Spleen (tissue), 13 donors: Measurements from ENCODE around the gene RAC2. TPM values are rescaled to one million over a fixed set of nuclear protein-coding genes. Genes with fewer than 3 reads are reported as not detected.

Source experiments
- DNase-seq: peaks from one replicate; pipeline ENCODE4 v3.0.0-alpha.2; 2020
- H3K27ac ChIP-seq, 8 donors: fragments of 200-600 bp; sonication (generic) in 7 of 8; 1 replicate in 4 of 8; 2 replicates in 4 of 8; pipeline versions ENCODE4 v1.5.0 to v1.8.0; 2016 to 2021; ENCODE audit warnings: inconsistent platforms in 4 of 8, mild to moderate bottlenecking in 4 of 8, moderate library complexity in 1 of 8
- H3K27me3 ChIP-seq, 7 donors: fragments of 200-600 bp; sonication (generic) in 6 of 7; replicated peaks in 1 of 7; 1 replicate in 4 of 7; 2 replicates in 3 of 7; pipeline versions ENCODE4 v1.5.0 to v1.8.0; 2016 to 2021; ENCODE audit warnings: inconsistent platforms in 3 of 7, mild to moderate bottlenecking in 1 of 7
- H3K36me3 ChIP-seq, 6 donors: fragments of 200-600 bp; sonication (generic) in 5 of 6; 1 replicate in 4 of 6; 2 replicates in 2 of 6; pipeline versions ENCODE4 v1.5.0 to v1.8.0; 2016 to 2021; ENCODE audit warnings: inconsistent platforms in 2 of 6
- H3K4me1 ChIP-seq, 6 donors: fragments of 200-600 bp; sonication (generic) in 5 of 6; 1 replicate in 3 of 6; 2 replicates in 3 of 6; pipeline versions ENCODE4 v1.5.0 to v1.8.0; 2016 to 2021; ENCODE audit warnings: inconsistent platforms in 3 of 6
- H3K4me3 ChIP-seq, 8 donors: fragments of 200-600 bp; sonication (generic) in 7 of 8; 1 replicate in 4 of 8; 2 replicates in 4 of 8; pipeline versions ENCODE4 v1.5.0 to v1.8.0; 2016 to 2021; ENCODE audit warnings: inconsistent platforms in 4 of 8, mild to moderate bottlenecking in 4 of 8, moderate library complexity in 2 of 8
- H3K9me3 ChIP-seq, 8 donors: fragments of 200-600 bp; sonication (generic) in 7 of 8; 1 replicate in 4 of 8; 2 replicates in 4 of 8; pipeline versions ENCODE4 v1.5.0 to v1.8.0; 2016 to 2021; ENCODE audit warnings: inconsistent platforms in 4 of 8
- POLR2A ChIP-seq, 3 donors: fragments of 450-650 bp; IDR thresholded peaks; one replicate each; pipeline ENCODE4 v1.5.1; 2017; ENCODE audit warnings: antibody characterized with exemption in 3 of 3, mild to moderate bottlenecking in 1 of 3
- POLR2AphosphoS5 ChIP-seq, 3 donors: sonication (generic); formaldehyde crosslinking; IDR thresholded peaks; one replicate each; pipeline ENCODE4 v1.5.1; 2017; ENCODE audit warnings: antibody characterized with exemption in 3 of 3
- WGBS, 5 donors: extraction: QIAGEN DNeasy Blood & Tissue Kit in 3 of 5; methylation state at CpG; one replicate each; pipeline versions ENCODE4 v1.1.5 to v1.1.7; 2013 to 2018; 5-methylcytosine and 5-hydroxymethylcytosine counted together
- intact Hi-C: fragments of 100-400 bp; cut with DNase I; formaldehyde crosslinking; loops from one replicate; pipeline ENCODE4 v1.15.0; 2023; ENCODE audit warnings: low total_unique reads
- long read RNA-seq, 2 donors: transcript quantifications; one replicate each; lab custom pipeline, GENCODE V29; 2026
- polyA plus RNA-seq, 3 donors: library from polyadenylated mRNA; stranded (reverse); fragments of 200-250 nt; gene quantifications; one replicate each; pipeline ENCODE4 v1.2.1, GENCODE V29; 2013
- total RNA-seq, 7 donors: library from RNA; depleted of rRNA in 3 of 7; stranded (reverse); fragments of >200 nt in 3 of 7; fragmentation: NEBNext Ultra II Directional in 4 of 7; extraction: Animal tissue kit (Norgen Biotek cat#: 25700) in 4 of 7; gene quantifications; one replicate each; pipeline versions ENCODE4 v1.1.0 to v1.2.1, GENCODE V29; 2016 to 2021
- TF ChIP-seq, protein P1 (sequence below), 11 experiments: fragments of 200-600 bp in 7 of 11; fragments of 450-650 bp in 4 of 11; sonication (generic) in 4 of 11; IDR thresholded peaks in 8 of 11; conservative IDR thresholded peaks in 3 of 11; 1 replicate in 7 of 11; 2 replicates in 4 of 11; pipeline versions ENCODE4 v1.4.0 to v1.8.0; 2016 to 2021; ENCODE audit warnings: antibody characterized with exemption in 11 of 11, inconsistent platforms in 4 of 11, mild to moderate bottlenecking in 1 of 11
- donor health status: healthy with polysubstance abuse.
- donor health status: DM: no; HTN: no; CAD: no; lungs with moderate emphysema.
- donor health status: DM: no; HTN: no; CAD: no.
- donor health status: Bipolar disorder and iron deficiency.
- donor health status: healthy.
- donor health status: DM: no; HTN: no; CAD: no.
- donor health status: DM: yes; HTN: yes; CAD: no.

Gene RAC2
- total RNA-seq (100 to 1,000 TPM; 270 to 493 (median 363) TPM), polyA plus RNA-seq (100 to 1,000 TPM; 389 to 421 (median 410) TPM)
- long read RNA-seq, donor 1, transcript RAC2-201 (7 exons, 1,482 nt): major isoform, 60 of 65 reads
- long read RNA-seq, donor 1, partial matches to known transcripts: 0 of 65 reads
- long read RNA-seq, donor 1, other reads (novel, unspliced or antisense): 0 of 65 reads
- long read RNA-seq, donor 2, transcript RAC2-201 (7 exons, 1,482 nt): major isoform, 45 of 50 reads
- long read RNA-seq, donor 2, partial matches to known transcripts: 0 of 50 reads
- long read RNA-seq, donor 2, other reads (novel, unspliced or antisense): 0 of 50 reads

DNA sequence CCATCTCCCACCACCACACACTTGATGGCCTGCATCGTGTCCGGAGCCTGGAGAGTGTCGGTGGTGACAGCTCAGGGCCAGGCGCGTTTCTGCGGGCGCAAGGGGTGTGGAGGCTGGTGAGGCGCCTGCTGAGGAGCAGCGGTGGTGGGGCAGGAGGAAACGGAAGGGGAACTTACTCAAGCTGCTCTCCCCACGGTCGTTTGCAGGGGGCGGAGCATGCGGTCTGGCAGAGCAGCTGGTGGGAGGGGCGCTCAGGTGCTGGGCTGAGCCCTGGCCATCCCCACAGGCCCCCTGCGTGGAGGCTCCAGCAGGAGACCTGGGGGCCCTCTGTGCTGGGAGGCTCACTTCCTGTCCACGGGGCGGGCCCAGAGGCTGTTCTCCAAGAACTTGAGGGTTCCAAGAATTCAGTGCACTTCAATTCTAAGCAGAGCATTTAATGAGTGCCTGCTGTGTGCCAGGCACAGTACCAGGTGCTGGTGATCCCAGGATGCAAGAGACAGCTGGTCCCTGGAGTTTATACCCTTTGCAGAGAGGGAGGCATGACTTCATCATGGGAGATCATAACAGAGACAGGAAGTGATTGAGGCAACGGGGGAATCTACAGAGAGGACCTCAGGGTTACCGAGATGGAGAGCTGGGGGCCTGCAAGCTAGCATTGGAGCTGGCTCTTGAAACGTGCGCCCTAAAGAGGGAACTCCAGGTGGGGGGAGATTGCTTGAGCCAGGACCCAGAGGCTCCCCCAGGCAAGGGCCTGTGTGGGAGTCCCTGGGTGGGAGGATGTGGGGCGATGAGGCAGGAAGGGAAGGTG is at the start of gene RAC2:
RAC2 (minus strand) TSS at position 156 of the 808 bp plus-strand sequence; CDS start at position 35, 121 bp downstream.
- Histone ChIP-seq H3K9me3 (no peaks in the 10 kb centered on the region), H3K27ac (peak within 1 kb of the TSS; percentile 81 to 99 (median 94)), H3K4me3 (peak within 1 kb of the TSS; percentile 70 to 98 (median 86)), H3K27me3 (peaks cover 0 to 43% (median 0%) of the 10 kb centered on the region in 7 donors), H3K4me1 (peaks cover 43 to 78% (median 64%) of the 10 kb centered on the region in 6 donors), H3K36me3 (peaks cover 0 to 29% (median 22%) of the 10 kb centered on the region in 6 donors)
- WGBS, 5 donors: 2 to 9% (median 3%) methylated on average over 9 to 23 of the region's 23 CpGs
- DNase-seq: peak; percentile 99
- intact Hi-C loops: no loop called here
- TF ChIP-seq POLR2AphosphoS5 (IDR thresholded peaks at IDR 0.05) (peak; percentile 94 to 97 (median 96)), POLR2A (IDR thresholded peaks at IDR 0.05) (peak in 2 of 3 donors; percentile 7 to 41)
- TF ChIP-seq, protein P1, sequence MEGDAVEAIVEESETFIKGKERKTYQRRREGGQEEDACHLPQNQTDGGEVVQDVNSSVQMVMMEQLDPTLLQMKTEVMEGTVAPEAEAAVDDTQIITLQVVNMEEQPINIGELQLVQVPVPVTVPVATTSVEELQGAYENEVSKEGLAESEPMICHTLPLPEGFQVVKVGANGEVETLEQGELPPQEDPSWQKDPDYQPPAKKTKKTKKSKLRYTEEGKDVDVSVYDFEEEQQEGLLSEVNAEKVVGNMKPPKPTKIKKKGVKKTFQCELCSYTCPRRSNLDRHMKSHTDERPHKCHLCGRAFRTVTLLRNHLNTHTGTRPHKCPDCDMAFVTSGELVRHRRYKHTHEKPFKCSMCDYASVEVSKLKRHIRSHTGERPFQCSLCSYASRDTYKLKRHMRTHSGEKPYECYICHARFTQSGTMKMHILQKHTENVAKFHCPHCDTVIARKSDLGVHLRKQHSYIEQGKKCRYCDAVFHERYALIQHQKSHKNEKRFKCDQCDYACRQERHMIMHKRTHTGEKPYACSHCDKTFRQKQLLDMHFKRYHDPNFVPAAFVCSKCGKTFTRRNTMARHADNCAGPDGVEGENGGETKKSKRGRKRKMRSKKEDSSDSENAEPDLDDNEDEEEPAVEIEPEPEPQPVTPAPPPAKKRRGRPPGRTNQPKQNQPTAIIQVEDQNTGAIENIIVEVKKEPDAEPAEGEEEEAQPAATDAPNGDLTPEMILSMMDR (IDR thresholded peaks at IDR 0.05 in 8 of 11, conservative IDR thresholded peaks at IDR 0.05 in 3 of 11): peak in 4 of 11 experiments; percentile 11 to 33 (median 21)

DNA sequence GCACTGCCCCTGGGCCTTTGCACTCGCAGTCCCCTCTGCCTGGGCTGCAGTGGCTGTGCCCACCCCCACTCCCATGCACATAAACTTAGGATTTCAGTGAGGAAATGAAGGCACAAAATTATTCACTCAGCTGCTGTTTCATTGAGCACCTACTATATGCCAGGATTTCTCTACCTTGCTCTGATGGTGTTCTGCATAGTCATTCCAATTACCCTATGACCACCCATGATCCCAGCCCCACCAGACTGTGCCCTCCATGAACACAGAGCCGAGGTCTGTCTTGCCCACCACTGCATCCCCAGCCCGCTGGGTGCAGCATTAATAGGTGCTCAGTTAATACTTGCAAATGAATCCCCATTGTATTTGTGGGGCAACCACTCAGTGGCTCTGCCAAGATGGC is 49.1 kb upstream of the RAC2 start:
- TF ChIP-seq POLR2AphosphoS5 (IDR thresholded peaks at IDR 0.05) (no peak), POLR2A (IDR thresholded peaks at IDR 0.05) (no peak)
- TF ChIP-seq, protein P1 (IDR thresholded peaks at IDR 0.05 in 8 of 11, conservative IDR thresholded peaks at IDR 0.05 in 3 of 11): no peak
- WGBS, 5 donors: 89 to 97% (median 91%) methylated on average over 3 of the region's 3 CpGs
- peaks cover 0 to 5% (median 0%) of the 10 kb centered on the region in 8 donors for H3K9me3 ChIP-seq
- intact Hi-C loops: no loop called here
- no peak overlapping the region for H3K4me3 ChIP-seq
- DNase-seq: no peak
- H3K36me3 ChIP-seq: peaks cover 0 to 100% (median 64%) of the 10 kb centered on the region in 6 donors
- peak overlapping the region in 1 of 8 donors; percentile 17 for H3K27ac ChIP-seq
- H3K4me1 ChIP-seq: peaks cover 2 to 99% (median 38%) of the 10 kb centered on the region in 6 donors
- H3K27me3 ChIP-seq: no peaks in the 10 kb centered on the region

DNA sequence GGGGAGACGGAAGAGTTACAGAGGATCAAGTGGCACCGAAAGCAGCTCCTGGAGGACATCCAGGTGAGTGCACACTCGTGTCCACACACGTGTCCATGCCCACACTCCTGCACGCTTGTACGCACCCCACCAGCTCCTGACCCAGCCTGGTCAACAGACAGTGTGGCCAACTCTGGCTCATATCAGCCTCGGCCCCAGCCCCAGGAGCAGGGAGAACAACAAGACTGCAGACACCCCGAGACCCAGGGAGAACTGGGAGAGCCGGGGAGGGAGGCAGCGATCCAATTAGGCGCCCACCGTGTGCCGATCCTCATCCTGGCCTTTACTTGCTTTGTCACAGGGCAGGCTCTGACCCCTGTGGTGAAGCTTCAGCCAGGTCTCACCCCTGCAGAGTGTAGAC is 48.6 kb upstream of the RAC2 start:
- TF ChIP-seq POLR2A (IDR thresholded peaks at IDR 0.05) (no peak), POLR2AphosphoS5 (IDR thresholded peaks at IDR 0.05) (peak in 1 of 3 donors; percentile 57)
- TF ChIP-seq, protein P1 (IDR thresholded peaks at IDR 0.05 in 8 of 11, conservative IDR thresholded peaks at IDR 0.05 in 3 of 11): no peak
- 86 to 97% (median 93%) methylated on average over 9 to 13 of the region's 13 CpGs for WGBS, 5 donors

More for the DNA sequence above, 48.6 kb upstream of the RAC2 start:
- Histone ChIP-seq H3K27me3 (no peaks in the 10 kb centered on the region), H3K4me1 (peaks cover 2 to 99% (median 38%) of the 10 kb centered on the region in 6 donors), H3K4me3 (no peak overlapping the region), H3K9me3 (peaks cover 0 to 5% (median 0%) of the 10 kb centered on the region in 8 donors), H3K27ac (peak overlapping the region in 1 of 8 donors; percentile 17), H3K36me3 (peaks cover 0 to 100% (median 62%) of the 10 kb centered on the region in 6 donors)
- intact Hi-C loops: no loop called here
- DNase-seq: no peak
